Measurements from ENCODE around the gene TPST1. TPM values are rescaled to one million over a fixed set of nuclear protein-coding genes. Genes with fewer than 3 reads are reported as not detected.

The TPST1 gene
- total RNA-seq, 1 experiment from 2014 or later: 15.9 TPM

DNA sequence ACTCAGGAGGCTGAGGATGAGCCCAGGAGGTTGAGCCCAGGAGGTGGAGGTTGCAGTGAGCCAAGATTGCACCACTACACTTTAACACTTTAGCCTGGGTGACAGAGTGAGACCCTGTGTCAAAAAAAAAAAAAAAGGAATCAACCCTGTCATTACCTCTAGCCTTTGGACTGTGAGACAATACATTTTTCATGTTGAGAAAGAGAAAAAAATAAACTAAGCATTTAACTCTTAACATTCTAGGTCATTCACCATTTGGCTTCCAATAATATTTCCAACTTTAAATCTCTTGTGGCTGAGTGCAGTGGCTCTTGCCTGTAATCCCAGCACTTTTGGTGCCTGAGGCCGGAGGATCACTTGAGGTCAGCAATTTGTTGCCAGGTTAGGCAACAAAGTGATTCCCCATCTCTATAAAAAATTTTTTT, 41.9 kb upstream of the TPST1 start:
- no peak overlapping the region for H2AK5ac ChIP-seq (ENCODE audit: insufficient read length, low read length)
- no peak overlapping the region for H3K23ac ChIP-seq (ENCODE audit: insufficient read length, low read depth, low read length)
- no CpG with 5 or more reads among the region's 1 CpG for WGBS (ENCODE audit: extremely low coverage, insufficient read length, low lambda C conversion rate)
- H3K14ac ChIP-seq (ENCODE audit: insufficient read depth, low read length): no peak overlapping the region
- H2AFZ ChIP-seq (ENCODE audit: low read length): no peak overlapping the region
- no peak overlapping the region for H4K8ac ChIP-seq (replicated peaks; ENCODE audit: insufficient read length, low read depth, low read length)
- H2BK15ac ChIP-seq (ENCODE audit: low read depth, low read length): no peak overlapping the region
- no peak overlapping the region for H4K5ac ChIP-seq (ENCODE audit: insufficient read length, low read depth, low read length)
- H3K23me2 ChIP-seq (ENCODE audit: insufficient read length, low read depth, low read length, poor library complexity, severe bottlenecking): no peaks in the 10 kb centered on the region
- peaks cover 7 to 11% (median 9%) of the 10 kb centered on the region in 3 experiments; a peak in 6 of 7 replicates for H3K36me3 Mint-ChIP-seq (ENCODE audit: insufficient read depth in 1 of 3, low read depth in 3 of 3)
- no peak overlapping the region for H3K4me2 ChIP-seq (ENCODE audit: insufficient read depth, insufficient read length, low read length)
- H2BK5ac ChIP-seq (ENCODE audit: insufficient read length, low read length): no peak overlapping the region
- no peaks in the 10 kb centered on the region for H3K4me1 Mint-ChIP-seq
- no peak overlapping the region for H3K27ac ChIP-seq (ENCODE audit: insufficient read length, low read depth, low read length)
- H3K79me2 ChIP-seq (ENCODE audit: insufficient read depth, low read length): no peaks in the 10 kb centered on the region
- H2BK12ac ChIP-seq (ENCODE audit: insufficient read length, low read depth, low read length): no peak overlapping the region
- no peaks in the 10 kb centered on the region for H3K27me3 Mint-ChIP-seq (ENCODE audit: low read depth)
- H3K79me1 ChIP-seq (ENCODE audit: insufficient read depth, low read depth, low read length, poor library complexity, severe bottlenecking): no peaks in the 10 kb centered on the region
- H3K4me1 ChIP-seq (ENCODE audit: insufficient read depth, low read length): no peaks in the 10 kb centered on the region
- peaks cover 0 to 4% of the 10 kb centered on the region in 2 experiments; a peak in 4 of 5 replicates for H3K9me3 Mint-ChIP-seq
- no peaks in the 10 kb centered on the region for H3K9me3 ChIP-seq (ENCODE audit: control insufficient read depth, low read depth, low read length)
- no peak overlapping the region for H2BK120ac ChIP-seq (ENCODE audit: low read depth, low read length, poor library complexity, severe bottlenecking)
- no peak overlapping the region for H3K9ac ChIP-seq (ENCODE audit: extremely low read depth, insufficient read length, low read length)
- H3K4me3 Mint-ChIP-seq: no peak overlapping the region
- H2BK20ac ChIP-seq (ENCODE audit: low read depth, low read length, poor library complexity, severe bottlenecking): no peak overlapping the region
- H3K27ac Mint-ChIP-seq: no peak overlapping the region
- no peaks in the 10 kb centered on the region for H3K27me3 ChIP-seq (ENCODE audit: insufficient read depth, low read length)
- DNase-seq: no peak
- no peak overlapping the region for H3K4ac ChIP-seq (ENCODE audit: low read depth, low read length)
- TF ChIP-seq, protein P1, sequence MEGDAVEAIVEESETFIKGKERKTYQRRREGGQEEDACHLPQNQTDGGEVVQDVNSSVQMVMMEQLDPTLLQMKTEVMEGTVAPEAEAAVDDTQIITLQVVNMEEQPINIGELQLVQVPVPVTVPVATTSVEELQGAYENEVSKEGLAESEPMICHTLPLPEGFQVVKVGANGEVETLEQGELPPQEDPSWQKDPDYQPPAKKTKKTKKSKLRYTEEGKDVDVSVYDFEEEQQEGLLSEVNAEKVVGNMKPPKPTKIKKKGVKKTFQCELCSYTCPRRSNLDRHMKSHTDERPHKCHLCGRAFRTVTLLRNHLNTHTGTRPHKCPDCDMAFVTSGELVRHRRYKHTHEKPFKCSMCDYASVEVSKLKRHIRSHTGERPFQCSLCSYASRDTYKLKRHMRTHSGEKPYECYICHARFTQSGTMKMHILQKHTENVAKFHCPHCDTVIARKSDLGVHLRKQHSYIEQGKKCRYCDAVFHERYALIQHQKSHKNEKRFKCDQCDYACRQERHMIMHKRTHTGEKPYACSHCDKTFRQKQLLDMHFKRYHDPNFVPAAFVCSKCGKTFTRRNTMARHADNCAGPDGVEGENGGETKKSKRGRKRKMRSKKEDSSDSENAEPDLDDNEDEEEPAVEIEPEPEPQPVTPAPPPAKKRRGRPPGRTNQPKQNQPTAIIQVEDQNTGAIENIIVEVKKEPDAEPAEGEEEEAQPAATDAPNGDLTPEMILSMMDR (conservative IDR thresholded peaks at IDR 0.05): no peak
- no peak overlapping the region for H4K91ac ChIP-seq (ENCODE audit: insufficient read length, low read depth, low read length)
- no peaks in the 10 kb centered on the region for H4K20me1 ChIP-seq (ENCODE audit: control insufficient read depth, insufficient read depth, insufficient read length)
- no peak overlapping the region for H3T11ph ChIP-seq (ENCODE audit: low read length)
- H3K56ac ChIP-seq (ENCODE audit: insufficient read length, low read depth, low read length): no peak overlapping the region
- no peak overlapping the region for H3K18ac ChIP-seq (ENCODE audit: insufficient read length, low read depth, low read length)
